Stomach (tissue), 4 donors: ENCODE results near the gene LRRC74B.

Source experiments
- EP300 ChIP-seq: sonication (generic); formaldehyde crosslinking; IDR thresholded peaks from one replicate; pipeline ENCODE4 v1.6.1; 2017; ENCODE audit warnings: antibody characterized with exemption
- POLR2A ChIP-seq, 4 donors: fragments of 450-650 bp; IDR thresholded peaks; one replicate each; pipeline ENCODE4 v1.6.1; 2016; ENCODE audit warnings: antibody characterized with exemption in 4 of 4, control low read depth in 2 of 4, mild to moderate bottlenecking in 1 of 4, moderate library complexity in 1 of 4
- POLR2AphosphoS5 ChIP-seq, 3 donors: sonication (generic); formaldehyde crosslinking; IDR thresholded peaks; one replicate each; pipeline ENCODE4 v1.6.1; 2016; ENCODE audit warnings: antibody characterized with exemption in 3 of 3
- TF ChIP-seq, protein P1 (sequence below), 7 experiments: fragments of 450-650 bp in 4 of 7; fragments of 200-600 bp in 3 of 7; sonication (generic) in 3 of 7; IDR thresholded peaks; one replicate each; pipeline ENCODE4 v1.5.1; 2016 to 2019; ENCODE audit warnings: antibody characterized with exemption in 7 of 7, control low read depth in 2 of 7, mild to moderate bottlenecking in 1 of 7

DNA sequence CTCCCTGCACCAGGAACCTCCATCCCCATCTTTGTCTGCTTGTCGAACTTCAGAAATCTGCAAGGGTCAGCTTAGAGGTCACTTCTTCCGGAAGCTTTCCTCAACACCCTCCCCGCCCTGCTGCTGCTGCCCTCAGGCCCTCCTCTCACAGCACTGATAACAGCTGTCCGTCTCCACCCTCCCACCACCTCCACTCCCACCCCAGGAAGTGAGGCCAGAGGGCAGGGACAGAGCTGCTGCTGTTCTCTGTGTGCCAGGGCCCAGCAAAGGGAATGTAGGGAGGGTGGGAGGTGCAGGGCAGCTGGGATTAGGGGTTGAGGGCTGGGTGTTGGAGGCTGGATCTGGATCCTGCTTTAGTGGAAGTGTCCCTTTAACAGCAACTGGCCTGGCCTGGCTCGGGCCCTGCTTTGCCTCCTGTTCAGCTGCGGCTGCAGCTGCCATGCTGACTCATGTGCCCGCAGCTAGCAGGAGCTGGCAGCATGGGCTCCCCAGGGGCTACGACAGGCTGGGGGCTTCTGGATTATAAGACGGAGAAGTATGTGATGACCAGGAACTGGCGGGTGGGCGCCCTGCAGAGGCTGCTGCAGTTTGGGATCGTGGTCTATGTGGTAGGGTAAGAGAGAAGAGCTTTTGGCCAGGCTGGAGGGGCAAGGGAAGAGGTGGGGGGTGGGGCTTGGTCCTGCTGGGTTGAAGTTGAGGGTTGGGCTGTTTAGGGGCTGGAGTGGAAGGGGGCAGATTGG lies 30.9 kb upstream of the LRRC74B start, which contains the start of gene P2RX6:
- TF ChIP-seq, protein P1, sequence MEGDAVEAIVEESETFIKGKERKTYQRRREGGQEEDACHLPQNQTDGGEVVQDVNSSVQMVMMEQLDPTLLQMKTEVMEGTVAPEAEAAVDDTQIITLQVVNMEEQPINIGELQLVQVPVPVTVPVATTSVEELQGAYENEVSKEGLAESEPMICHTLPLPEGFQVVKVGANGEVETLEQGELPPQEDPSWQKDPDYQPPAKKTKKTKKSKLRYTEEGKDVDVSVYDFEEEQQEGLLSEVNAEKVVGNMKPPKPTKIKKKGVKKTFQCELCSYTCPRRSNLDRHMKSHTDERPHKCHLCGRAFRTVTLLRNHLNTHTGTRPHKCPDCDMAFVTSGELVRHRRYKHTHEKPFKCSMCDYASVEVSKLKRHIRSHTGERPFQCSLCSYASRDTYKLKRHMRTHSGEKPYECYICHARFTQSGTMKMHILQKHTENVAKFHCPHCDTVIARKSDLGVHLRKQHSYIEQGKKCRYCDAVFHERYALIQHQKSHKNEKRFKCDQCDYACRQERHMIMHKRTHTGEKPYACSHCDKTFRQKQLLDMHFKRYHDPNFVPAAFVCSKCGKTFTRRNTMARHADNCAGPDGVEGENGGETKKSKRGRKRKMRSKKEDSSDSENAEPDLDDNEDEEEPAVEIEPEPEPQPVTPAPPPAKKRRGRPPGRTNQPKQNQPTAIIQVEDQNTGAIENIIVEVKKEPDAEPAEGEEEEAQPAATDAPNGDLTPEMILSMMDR (IDR thresholded peaks at IDR 0.05) = no peak
- TF ChIP-seq POLR2AphosphoS5 (IDR thresholded peaks at IDR 0.05) (no peak), EP300 (no peak), POLR2A (IDR thresholded peaks at IDR 0.05) (no peak)
